GM12865 (cell line): ENCODE data around the gene LDLRAD2.
"Not testable (repeated sequence)": the region's sequence is repeated elsewhere in the genome, so short reads cannot be mapped to it uniquely, and the experiment has no call there.

ENCODE experiments used
- DNase-seq: peaks from one replicate; pipeline ENCODE4 v3.0.0; 2010; ENCODE audit warnings: low read depth
- H3K4me3 ChIP-seq: 2 replicates; pipeline ENCODE4 v1.5.1; 2011; ENCODE audit warnings: mild to moderate bottlenecking, low read depth, low read length, control low read depth
- CTCF ChIP-seq: IDR thresholded peaks from 2 replicates; pipeline ENCODE4 v1.5.1; 2011; ENCODE audit warnings: low read length, control low read depth, low read depth, inconsistent platforms; ENCODE audit not compliant: insufficient read depth; ENCODE audit errors: missing control alignments

The LDLRAD2 gene

DNA sequence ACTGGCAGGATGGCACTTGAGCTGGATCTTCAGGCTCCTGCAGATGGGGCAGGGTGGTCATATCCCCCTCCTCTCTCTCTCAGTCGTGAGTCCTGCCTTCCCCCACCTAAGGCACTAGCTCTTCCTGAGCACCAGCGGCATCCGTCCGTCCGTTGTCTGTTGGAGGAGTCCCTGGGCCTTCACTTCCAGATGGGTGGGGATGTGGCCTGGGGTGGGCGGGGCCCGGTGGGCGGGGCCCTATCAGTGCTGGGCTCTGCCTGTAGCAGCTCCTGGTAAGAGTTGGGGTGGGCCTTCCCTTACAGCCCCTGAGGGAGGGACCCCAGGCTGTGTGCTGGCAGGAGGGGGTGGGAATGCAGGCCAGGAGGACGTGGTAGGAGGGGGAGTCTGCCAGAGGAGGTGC lies 10.3 kb downstream of the LDLRAD2 start:
- TF ChIP-seq CTCF = no peak
- no peak for DNase-seq
- no peak overlapping the region for H3K4me3 ChIP-seq

DNA sequence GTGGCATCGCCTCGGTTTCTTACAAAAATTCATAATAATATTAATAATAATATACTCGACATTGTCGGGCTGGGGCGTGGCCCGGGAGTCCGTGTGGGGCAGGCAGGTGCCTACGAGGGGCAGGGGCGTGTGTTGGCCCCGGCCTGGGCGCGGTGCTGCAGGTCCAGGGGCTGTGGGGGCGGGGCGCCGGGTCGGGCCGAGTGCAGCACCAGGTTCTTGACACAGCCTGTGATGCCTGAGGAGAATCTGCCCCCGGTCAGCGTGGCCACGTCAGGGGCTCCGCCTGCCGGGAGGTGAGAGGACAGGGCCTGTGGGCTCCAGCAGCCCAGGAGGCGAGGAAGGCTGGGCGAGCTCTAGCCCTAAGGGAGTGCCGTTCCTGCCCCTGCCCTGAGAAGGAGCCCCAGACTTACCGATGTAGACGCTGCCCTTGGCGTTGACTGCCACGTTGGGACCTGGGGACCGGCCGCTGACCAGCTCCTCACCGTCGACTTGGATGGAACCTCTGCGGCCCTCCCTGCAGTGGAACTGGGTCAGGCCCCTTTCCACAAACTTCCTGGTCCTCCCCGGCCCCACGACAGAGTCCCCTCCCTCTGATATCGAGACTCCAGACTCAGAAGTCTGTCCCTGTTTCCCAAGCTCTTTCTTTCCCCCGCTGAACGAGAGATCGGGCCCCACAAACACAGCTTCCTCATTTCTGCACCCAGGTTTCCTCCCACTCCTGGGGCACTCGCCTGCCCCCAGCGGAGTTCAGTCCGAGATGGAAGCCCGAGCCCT lies 11.3 kb downstream of the LDLRAD2 start:
- H3K4me3 ChIP-seq = no peak overlapping the region
- no peak for DNase-seq
- TF ChIP-seq CTCF = no peak

GRCh38 chr1:21823980-21824702 lies 12.1 kb downstream of the LDLRAD2 start:
- no peak for DNase-seq
- no peak for TF ChIP-seq CTCF
- no peak overlapping the region for H3K4me3 ChIP-seq

- no peak for TF ChIP-seq CTCF
- H3K4me3 ChIP-seq = no peak overlapping the region
- no peak for DNase-seq
Measured at GRCh38 chr1:21824926-21825325, 12.9 kb downstream of the LDLRAD2 start.

DNA sequence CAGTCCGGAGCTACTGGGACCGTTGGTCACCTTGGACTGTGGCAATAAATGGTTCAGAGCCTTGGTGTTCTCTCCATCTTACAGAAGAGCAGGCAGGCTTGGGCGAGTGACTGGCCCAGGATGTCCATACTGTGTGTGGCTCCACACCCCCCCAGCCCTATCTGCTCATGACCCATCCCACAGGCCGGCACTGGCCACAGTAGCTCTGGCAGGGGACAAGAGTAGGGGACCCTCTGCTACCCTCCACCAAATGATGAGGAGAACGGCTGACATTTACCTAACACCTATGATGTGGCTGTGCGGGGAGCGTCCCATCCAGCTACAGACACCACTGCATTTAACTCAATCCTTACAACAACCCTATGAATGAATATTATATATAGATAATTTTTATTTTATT lies 13.3 kb downstream of the LDLRAD2 start:
- TF ChIP-seq CTCF = no peak
- no peak for DNase-seq
- no peak overlapping the region for H3K4me3 ChIP-seq

- H3K4me3 ChIP-seq, DNase-seq: not testable (repeated sequence)
Measured at GRCh38 chr1:21826694-21827093, 14.6 kb downstream of the LDLRAD2 start.

GRCh38 chr1:21827141-21827679 lies 15.1 kb downstream of the LDLRAD2 start:
- TF ChIP-seq CTCF = no peak
- no peak for DNase-seq
- H3K4me3 ChIP-seq = no peak overlapping the region
